HCT116 (cell line): ENCODE results near the gene LRRC34.

ENCODE experiments used
- CTCF ChIP-seq, 3 experiments: fragments of 200-600 bp in 1 of 3; sonication (generic) in 1 of 3; IDR thresholded peaks in 2 of 3; conservative IDR thresholded peaks in 1 of 3; 2 replicates each; pipeline ENCODE4 v1.5.1; 2012 to 2017; ENCODE audit warnings: low read depth in 2 of 3, low read length in 2 of 3, antibody characterized with exemption in 1 of 3, borderline replicate concordance in 1 of 3, control low read depth in 1 of 3, mild to moderate bottlenecking in 1 of 3, mixed read lengths in 1 of 3, mixed run types in 1 of 3, moderate library complexity in 1 of 3; ENCODE audit not compliant: insufficient read depth in 1 of 3
- JUND ChIP-seq: IDR thresholded peaks from 2 replicates; pipeline ENCODE4 v1.6.1; 2012
- POLR2A ChIP-seq: IDR thresholded peaks from 2 replicates; pipeline ENCODE4 v1.7.0; 2011; ENCODE audit warnings: borderline replicate concordance; ENCODE audit not compliant: insufficient read depth, insufficient read length; ENCODE audit errors: extremely low read depth
- POLR2AphosphoS5 ChIP-seq: IDR thresholded peaks from 2 replicates; pipeline ENCODE4 v1.6.1; 2011; ENCODE audit warnings: mild to moderate bottlenecking, low read depth, low read length, moderate library complexity
- RAD21 ChIP-seq: IDR thresholded peaks from 2 replicates; pipeline ENCODE4 v1.6.1; 2012; ENCODE audit warnings: low read depth, mild to moderate bottlenecking

DNA sequence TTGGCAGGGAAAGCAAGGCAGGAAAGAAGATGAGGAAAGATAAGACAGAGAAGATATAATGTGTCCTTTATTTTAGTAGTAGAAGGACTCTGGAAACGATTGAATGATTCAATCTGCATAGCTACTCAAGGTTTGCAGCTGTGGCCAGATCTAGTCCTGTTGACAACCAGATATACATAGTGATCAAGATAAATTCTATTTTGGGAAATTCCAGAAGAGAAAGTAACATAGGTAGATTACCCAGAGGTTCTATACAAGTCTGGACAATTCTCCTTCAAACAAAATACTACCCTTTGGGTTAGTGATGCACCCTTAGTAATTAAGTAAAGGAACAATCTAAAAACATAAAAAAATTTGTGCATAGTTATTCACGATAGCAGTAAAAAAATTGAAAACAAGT is 57.2 kb downstream of the LRRC34 start:
- TF ChIP-seq CTCF (IDR thresholded peaks at IDR 0.05 in 2 of 3, conservative IDR thresholded peaks at IDR 0.05 in 1 of 3; ENCODE audit: borderline replicate concordance in 1 of 3, insufficient read depth in 1 of 3, low read depth in 2 of 3, low read length in 2 of 3) (no peak), JUND (no peak), POLR2A (no peak), POLR2AphosphoS5 (no peak), RAD21 (no peak)
